HG03066 (cell line): ENCODE data around the gene TEKT3.

Experiments used
- ATAC-seq: cut with Tn5 transposase; IDR thresholded peaks from one replicate; pipeline ENCODE4 v1.9.1; 2021; ENCODE audit warnings: low read depth; ENCODE audit not compliant: unreplicated experiment

Gene TEKT3

GRCh38 chr17:15350777-15351477 lies 9.5 kb upstream of the TEKT3 start:
- no peak for ATAC-seq

DNA sequence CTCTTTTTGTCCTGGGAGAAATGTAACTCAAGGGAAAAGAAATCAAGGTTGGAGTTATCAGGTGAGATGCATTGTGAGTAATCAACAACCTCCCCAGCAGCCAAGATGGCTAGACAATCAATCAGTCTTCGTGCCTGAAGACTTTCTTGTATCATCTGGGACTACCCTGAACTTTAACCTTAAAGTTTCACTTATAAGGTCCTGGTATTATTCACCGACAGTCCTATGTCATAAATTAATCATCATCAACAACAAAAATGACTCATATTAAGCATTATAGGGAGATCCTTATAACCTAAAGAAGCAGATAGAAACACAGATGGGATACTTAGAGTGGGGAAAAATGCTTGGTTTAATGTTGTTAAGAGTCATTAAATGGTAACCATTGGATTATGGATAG lies 7.7 kb upstream of the TEKT3 start:
- ATAC-seq, result no peak

GRCh38 chr17:15348021-15348420 lies 6.6 kb upstream of the TEKT3 start:
- ATAC-seq, result no peak

DNA sequence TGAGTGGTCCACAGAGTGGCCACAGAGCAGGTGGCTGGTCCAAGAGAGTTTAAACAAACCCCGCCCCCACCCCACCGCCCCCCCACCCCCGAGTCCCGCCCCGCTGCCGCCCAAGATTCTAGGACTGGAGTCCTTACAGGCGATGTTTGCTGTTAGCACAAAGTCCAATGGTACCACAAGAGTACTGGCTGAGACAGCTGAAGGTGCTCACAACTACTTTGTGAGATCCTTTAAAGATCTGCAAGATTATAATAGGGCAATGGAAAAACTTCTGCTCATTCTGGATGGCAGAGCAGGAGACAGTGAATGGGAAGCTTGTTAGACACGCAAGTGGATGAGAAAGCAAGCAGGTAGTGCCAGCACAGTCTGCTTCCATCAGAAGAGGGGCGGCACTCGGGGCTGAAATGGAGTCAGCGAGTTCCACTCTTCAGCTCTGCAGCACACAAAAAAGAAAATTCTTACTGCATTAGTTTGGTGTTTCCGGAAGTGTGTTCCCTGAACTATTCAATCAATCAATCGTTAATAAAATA lies 4.7 kb upstream of the TEKT3 start:
- ATAC-seq, result no peak

DNA sequence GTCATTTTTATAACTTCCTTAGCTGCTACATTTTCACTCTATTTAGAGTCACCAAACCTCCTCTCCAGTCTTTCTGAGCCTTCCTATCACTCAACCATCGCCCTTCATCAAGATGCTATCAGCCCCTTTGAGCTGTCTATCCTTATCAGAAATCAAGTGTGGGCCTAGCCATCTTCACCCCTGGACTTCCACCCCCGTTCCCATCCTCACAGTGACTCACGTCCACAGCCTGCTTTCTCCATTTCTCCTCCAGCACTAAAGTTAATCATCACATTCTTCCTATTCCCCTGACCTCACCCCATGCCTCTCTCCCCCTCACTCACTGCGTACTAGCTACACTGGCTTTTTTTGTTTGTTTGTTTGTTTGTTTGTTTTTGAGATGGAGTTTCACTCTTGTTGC lies 2.4 kb upstream of the TEKT3 start:
- ATAC-seq, result no peak

DNA sequence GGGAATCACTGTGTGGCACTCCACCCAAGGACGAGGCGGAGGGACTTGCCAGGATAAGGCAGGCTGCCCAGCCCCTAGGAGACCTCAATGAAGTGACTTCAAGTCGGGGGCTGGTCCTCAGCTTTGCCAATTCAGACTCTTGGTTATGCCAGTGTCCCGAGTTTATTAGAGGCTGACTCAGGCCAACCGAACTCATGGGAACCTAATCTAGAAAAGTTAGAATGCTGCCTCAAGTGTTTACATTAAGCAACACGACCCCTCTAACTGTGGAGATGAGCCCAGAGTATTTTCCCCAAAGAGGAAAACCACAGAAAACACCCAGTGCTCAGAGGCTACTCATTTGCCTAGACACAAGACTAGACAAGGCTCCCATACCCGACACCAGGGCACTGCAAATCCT lies 1.1 kb upstream of the TEKT3 start:
- no peak for ATAC-seq

DNA sequence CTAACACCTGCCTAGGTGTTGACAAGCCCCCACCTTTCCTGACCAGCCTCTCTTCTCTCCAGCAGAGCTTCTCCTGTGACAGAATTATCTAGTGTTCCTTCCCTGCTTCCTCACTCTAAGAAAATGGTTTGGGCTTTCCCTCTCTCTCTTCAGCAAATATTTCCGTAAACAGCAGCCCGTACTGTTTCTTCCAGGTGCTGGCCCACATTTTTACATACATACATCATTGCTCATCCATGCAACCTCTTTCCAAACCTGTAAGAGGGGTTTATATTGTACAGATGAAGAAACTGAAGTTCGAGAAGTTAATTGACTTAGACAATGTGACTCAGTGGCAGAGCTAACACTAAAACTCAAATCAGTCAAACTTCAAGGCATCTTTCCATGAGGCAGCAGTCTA lies 569 bp upstream of the TEKT3 start:
- ATAC-seq, result no peak

DNA sequence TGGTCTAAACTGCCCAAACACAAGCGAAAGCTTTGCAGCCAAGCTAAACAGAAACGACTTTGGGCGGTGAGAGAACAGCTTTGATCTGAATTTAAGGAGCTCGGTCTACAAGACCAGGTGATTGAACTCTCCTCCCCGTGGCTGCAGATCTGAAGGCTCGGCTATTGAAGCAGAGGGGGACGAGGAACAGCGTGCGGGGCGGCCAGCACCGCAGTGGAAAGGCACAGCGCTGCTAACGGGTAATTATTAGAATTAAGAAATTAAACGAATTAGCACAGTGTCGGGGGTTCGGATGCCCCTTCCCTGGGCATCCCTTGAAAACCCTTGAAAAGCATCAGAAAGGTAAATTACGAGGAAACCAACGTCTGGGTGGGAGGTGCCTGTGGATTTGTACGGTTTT lies 431 bp downstream of the TEKT3 start:
- ATAC-seq, result no peak

DNA sequence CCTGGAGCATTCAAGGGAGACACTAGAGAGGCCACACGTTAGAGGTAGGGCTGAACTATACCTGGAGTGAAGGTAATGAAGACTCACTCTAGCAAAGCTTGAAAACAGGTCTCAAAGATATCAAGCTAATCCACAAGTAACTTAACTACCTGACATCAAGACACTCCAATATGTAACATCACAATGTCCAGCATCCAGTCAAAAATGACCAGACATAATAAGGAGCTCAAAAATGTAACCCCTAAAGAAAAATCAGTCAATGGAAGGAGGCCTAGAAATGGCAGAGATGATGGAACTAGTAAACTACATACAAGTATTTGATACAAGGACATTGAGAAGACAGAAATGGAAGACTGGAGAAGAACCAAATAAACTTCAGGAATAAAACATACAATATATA lies 6.0 kb downstream of the TEKT3 start:
- ATAC-seq, result no peak

GRCh38 chr17:15334266-15334665 lies 7.1 kb downstream of the TEKT3 start:
- ATAC-seq, result no peak

DNA sequence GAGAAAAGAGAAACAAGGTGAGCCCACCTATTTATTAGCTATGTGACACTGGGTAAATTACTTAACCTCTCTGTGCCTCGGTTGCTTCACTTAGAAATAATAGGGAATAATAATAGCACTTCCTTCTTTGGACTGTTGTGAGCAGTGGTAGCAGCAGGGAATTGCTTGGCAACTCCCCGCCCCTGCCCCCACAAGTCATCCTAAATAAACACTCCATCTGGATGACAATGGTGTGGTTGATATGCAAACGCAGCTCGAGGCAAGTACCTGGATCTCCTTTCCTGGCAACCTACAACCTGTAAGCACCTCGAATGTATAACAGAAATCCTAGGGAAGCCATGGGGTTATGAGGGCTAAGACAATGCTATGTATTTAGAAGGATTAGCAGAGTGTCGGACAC lies 9.1 kb downstream of the TEKT3 start:
- no peak for ATAC-seq

- no peak for ATAC-seq
These were observed 18.3 kb downstream of the TEKT3 start for GRCh38 chr17:15323131-15323530.

- no peak for ATAC-seq
These were observed 19.7 kb downstream of the TEKT3 start for GRCh38 chr17:15321556-15322251.

- no peak for ATAC-seq
These were observed 21.9 kb downstream of the TEKT3 start for GRCh38 chr17:15319452-15320010.

- ATAC-seq, result no peak
These were observed 29.4 kb downstream of the TEKT3 start for GRCh38 chr17:15311996-15312395.

DNA sequence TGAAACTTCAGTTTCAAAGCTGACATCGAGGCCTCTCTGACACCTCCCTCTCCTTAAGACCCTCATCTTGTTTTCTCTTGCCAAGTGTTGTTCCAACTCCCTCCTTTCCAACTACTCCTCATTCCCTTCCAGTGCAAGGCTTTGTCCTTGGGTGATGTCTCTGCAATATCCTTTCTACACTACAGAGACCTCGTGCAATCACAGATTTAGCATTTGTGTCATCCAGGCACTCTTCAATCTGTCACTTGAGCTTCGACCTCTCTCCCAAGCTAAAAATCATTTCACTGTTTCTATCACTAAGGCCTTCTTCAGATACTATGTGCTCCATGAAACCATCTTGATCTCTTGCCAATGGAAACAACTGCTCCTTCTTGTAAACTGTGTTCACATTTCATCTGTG lies 31.6 kb downstream of the TEKT3 start:
- no peak for ATAC-seq

DNA sequence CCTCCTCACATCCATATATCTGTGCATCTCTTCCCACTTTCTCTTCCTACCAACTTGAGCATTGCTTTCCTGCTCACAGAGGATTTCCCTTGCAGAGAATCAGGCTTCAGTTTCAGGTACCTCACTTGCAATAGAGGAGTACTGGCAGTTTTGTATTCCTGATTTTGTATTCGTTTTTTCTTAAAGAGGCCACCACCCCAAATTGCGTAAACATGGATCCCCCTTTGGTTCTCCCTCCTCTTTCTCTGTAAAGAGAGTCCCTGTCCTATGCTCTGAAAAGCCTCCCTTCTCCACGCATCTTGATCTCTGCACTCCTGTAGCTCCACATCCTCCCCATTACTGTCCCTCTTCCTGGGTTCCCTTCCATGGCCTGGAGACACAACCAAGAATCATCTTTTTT lies 32.2 kb downstream of the TEKT3 start:
- no peak for ATAC-seq

GRCh38 chr17:15308758-15309157 lies 32.6 kb downstream of the TEKT3 start:
- no peak for ATAC-seq

GRCh38 chr17:15307710-15308111 lies 33.7 kb downstream of the TEKT3 start:
- no peak for ATAC-seq

DNA sequence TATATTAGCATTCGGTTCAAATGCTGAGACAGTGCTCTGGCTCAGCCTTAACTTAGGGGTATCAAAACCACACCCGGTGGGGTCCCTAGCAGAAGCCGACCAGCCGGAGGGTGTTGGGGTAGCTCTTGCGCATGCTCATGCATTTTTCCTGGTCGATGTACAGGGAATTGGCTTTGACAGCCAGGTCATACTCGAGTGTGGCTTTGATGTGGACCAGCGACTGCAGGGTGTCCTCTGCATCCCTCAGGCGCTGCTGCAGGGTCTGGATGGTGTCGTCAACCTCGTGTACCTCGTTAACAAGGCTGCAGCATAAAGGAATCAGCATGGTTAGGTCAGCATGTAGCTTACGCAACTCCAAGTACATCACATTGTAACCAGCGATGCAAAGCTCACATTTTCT lies 37.5 kb downstream of the TEKT3 start:
- ATAC-seq, result no peak

- no peak for ATAC-seq
These were observed 38.1 kb downstream of the TEKT3 start for GRCh38 chr17:15303268-15303667.

DNA sequence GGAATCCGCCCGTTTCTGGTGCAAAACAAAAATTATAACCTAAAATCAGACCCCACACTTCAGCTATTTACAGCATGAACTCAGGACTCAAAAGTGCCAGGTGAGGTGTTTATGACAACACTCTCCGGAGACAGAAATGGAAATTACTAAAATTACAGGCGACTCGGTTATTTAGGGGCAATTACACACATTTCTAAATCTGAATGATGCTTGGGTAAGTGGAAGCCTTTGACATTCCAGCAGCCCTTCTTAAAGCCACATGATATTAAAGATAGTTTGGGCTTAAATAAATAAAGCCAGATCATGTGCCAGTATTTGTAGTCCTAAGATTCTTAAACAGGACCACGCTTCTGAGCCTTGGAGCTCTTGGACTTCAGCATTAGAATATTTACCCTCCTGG lies 39.6 kb downstream of the TEKT3 start:
- ATAC-seq, result no peak
